Measurements from ENCODE around the gene SLX4IP.

SLX4IP gene

DNA sequence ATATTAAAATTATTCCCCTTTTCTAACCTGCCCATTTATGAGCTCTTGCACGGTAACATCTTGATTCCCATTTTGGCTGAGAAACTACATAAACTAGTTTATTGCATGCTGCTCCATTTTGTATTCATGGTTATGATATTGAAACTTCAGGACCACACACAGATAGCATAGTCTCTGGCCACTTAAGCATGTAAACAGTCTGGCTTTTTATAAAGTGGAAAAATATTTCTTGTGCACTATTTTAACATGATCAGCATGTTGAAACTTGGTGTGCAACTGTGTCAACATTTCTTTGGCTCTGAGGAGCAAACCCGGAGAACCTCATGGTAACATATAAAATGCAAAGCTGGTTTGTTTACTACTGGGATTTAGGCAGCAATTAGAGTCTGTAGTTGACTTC lies 70.7 kb downstream of the SLX4IP start:
- TF ChIP-seq SIN3A (IDR thresholded peaks at IDR 0.05; ENCODE audit: borderline replicate concordance, insufficient read depth, low read length) (no peak), FOXP2 (optimal IDR thresholded peaks at IDR 0.05; ENCODE audit: borderline replicate concordance, extremely low read depth, extremely low read length, insufficient read depth) (no peak), TAF1 (IDR thresholded peaks at IDR 0.05; ENCODE audit: borderline replicate concordance, insufficient read depth, low read length) (no peak), POLR2AphosphoS5 (IDR thresholded peaks at IDR 0.05; ENCODE audit: low read depth, low read length) (no peak)
- TF ChIP-seq, protein P1, sequence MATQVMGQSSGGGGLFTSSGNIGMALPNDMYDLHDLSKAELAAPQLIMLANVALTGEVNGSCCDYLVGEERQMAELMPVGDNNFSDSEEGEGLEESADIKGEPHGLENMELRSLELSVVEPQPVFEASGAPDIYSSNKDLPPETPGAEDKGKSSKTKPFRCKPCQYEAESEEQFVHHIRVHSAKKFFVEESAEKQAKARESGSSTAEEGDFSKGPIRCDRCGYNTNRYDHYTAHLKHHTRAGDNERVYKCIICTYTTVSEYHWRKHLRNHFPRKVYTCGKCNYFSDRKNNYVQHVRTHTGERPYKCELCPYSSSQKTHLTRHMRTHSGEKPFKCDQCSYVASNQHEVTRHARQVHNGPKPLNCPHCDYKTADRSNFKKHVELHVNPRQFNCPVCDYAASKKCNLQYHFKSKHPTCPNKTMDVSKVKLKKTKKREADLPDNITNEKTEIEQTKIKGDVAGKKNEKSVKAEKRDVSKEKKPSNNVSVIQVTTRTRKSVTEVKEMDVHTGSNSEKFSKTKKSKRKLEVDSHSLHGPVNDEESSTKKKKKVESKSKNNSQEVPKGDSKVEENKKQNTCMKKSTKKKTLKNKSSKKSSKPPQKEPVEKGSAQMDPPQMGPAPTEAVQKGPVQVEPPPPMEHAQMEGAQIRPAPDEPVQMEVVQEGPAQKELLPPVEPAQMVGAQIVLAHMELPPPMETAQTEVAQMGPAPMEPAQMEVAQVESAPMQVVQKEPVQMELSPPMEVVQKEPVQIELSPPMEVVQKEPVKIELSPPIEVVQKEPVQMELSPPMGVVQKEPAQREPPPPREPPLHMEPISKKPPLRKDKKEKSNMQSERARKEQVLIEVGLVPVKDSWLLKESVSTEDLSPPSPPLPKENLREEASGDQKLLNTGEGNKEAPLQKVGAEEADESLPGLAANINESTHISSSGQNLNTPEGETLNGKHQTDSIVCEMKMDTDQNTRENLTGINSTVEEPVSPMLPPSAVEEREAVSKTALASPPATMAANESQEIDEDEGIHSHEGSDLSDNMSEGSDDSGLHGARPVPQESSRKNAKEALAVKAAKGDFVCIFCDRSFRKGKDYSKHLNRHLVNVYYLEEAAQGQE (IDR thresholded peaks at IDR 0.05; ENCODE audit: insufficient read depth in 1 of 2, low read depth in 2 of 2, low read length in 2 of 2) = no peak

DNA sequence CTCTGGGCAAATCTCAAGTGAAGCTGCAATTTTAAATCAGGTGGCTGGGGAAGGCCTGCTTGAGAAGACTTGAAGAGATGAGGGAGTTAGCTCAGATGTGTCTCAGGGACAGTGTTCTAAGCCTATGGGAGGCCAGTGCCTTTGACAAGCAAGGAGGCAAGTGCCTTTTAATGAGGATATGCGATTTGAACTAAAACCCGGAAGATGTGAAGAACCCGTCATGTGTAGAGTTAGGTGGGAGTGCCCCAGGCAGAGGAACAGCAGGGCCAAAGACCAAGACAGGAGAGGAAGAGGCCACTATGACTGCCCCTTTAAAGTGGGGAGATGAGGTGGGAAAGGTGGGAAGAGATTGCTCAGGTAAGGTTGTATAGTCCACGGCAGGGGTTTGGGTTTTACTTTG lies 71.9 kb downstream of the SLX4IP start:
- TF ChIP-seq TAF1 (IDR thresholded peaks at IDR 0.05; ENCODE audit: borderline replicate concordance, insufficient read depth, low read length) (no peak), SIN3A (IDR thresholded peaks at IDR 0.05; ENCODE audit: borderline replicate concordance, insufficient read depth, low read length) (no peak), FOXP2 (optimal IDR thresholded peaks at IDR 0.05; ENCODE audit: borderline replicate concordance, extremely low read depth, extremely low read length, insufficient read depth) (no peak), POLR2AphosphoS5 (IDR thresholded peaks at IDR 0.05; ENCODE audit: low read depth, low read length) (no peak)
- TF ChIP-seq, protein P1 (IDR thresholded peaks at IDR 0.05; ENCODE audit: insufficient read depth in 1 of 2, low read depth in 2 of 2, low read length in 2 of 2) = no peak

DNA sequence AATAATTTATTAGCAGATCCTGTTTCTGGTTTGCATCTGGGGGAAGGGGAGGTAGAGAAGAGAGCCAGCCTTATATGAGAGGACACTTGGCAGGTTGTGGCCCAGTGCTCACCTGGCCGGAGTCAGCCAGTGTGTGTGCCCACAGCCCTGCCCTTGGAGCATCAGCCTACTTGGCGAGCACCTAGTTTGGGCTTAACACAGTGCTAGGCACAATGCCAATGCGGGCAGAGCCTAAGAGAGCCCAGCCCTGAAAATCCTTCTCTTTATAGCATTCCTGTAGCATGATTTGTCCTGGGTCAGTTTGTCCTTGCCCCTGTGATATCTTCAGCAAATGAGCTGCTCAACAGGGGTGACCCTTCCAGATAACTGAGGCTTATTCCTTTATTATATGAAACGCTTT lies 73.0 kb downstream of the SLX4IP start:
- TF ChIP-seq FOXP2 (optimal IDR thresholded peaks at IDR 0.05; ENCODE audit: borderline replicate concordance, extremely low read depth, extremely low read length, insufficient read depth) (no peak), TAF1 (IDR thresholded peaks at IDR 0.05; ENCODE audit: borderline replicate concordance, insufficient read depth, low read length) (no peak)
- TF ChIP-seq, protein P1 (IDR thresholded peaks at IDR 0.05; ENCODE audit: insufficient read depth in 1 of 2, low read depth in 2 of 2, low read length in 2 of 2) = no peak

DNA sequence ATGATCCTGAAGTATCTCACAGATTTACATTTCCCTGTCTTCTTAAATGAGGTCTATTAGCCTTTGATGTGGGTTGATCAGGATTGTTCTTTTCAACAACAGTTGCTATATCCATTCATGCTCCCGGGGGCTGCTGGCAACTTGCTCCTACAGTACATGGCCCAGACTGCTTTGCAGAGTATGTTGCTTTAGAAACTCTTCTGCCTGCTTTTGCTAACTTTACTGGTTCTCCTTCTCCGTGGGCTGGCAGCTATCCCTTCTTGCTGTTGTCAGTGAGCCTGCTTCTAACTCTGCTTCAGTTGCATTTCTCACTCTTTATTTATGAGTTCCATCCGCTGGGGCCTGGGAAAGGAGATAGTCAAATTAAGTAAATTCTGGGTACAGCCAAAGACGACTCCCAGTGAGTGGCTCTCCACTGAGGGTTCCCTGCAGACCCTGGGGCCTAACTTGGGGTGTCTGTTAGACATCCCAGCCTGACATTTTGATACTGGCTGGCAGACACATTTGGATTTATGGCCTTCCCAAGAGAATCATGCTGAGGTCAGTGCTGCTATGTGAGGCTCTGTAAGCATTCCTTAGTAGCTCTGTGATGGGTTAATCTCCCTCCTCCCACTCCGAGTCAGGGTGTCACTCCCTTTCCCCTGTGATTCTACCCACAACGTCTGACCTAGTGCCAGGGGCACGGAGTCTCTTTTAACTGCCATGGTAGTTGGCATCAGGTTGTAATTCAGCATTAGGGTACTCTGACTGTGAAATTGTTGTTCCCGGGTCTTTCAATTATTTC lies 73.6 kb downstream of the SLX4IP start:
- TF ChIP-seq TAF1 (IDR thresholded peaks at IDR 0.05; ENCODE audit: borderline replicate concordance, insufficient read depth, low read length) (no peak), POLR2AphosphoS5 (IDR thresholded peaks at IDR 0.05; ENCODE audit: low read depth, low read length) (no peak), SIN3A (IDR thresholded peaks at IDR 0.05; ENCODE audit: borderline replicate concordance, insufficient read depth, low read length) (no peak), FOXP2 (optimal IDR thresholded peaks at IDR 0.05; ENCODE audit: borderline replicate concordance, extremely low read depth, extremely low read length, insufficient read depth) (no peak)
- TF ChIP-seq, protein P1 (IDR thresholded peaks at IDR 0.05; ENCODE audit: insufficient read depth in 1 of 2, low read depth in 2 of 2, low read length in 2 of 2) = no peak

Data from PFSK-1 (cell line).